Measurements from ENCODE around the gene TUBA3C.

TUBA3C gene

DNA sequence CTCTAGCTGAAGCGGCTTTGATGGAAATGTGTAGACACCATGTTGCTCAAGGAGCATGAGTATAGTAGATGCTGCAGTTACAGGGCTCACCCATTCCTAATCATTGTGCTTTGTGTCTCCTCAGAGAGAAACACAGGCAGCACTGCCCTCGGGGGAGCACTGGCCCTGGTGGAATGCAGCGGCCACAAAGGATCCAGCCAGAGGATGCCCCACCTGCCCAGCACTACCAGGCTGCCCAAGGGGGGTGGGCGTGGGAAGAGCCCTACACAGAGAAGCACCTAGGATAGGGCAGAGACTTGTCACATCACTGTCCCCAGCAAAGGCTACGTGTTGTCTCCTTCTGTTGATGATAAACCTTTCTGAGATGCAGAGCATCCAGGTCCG, 9.0 kb downstream of the TUBA3C start:
- in situ Hi-C loops (cut with HindIII; ENCODE audit: low sequenced_read_pairs) = no loop called here
- TF ChIP-seq, protein P1, sequence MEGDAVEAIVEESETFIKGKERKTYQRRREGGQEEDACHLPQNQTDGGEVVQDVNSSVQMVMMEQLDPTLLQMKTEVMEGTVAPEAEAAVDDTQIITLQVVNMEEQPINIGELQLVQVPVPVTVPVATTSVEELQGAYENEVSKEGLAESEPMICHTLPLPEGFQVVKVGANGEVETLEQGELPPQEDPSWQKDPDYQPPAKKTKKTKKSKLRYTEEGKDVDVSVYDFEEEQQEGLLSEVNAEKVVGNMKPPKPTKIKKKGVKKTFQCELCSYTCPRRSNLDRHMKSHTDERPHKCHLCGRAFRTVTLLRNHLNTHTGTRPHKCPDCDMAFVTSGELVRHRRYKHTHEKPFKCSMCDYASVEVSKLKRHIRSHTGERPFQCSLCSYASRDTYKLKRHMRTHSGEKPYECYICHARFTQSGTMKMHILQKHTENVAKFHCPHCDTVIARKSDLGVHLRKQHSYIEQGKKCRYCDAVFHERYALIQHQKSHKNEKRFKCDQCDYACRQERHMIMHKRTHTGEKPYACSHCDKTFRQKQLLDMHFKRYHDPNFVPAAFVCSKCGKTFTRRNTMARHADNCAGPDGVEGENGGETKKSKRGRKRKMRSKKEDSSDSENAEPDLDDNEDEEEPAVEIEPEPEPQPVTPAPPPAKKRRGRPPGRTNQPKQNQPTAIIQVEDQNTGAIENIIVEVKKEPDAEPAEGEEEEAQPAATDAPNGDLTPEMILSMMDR (IDR thresholded peaks at IDR 0.05; ENCODE audit: low read depth, low read length, missing control alignments) = no peak
- DNase-seq (ENCODE audit: low read depth) = no peak
- no peak overlapping the region for H3K4me3 ChIP-seq (ENCODE audit: low read depth, low read length)

DNA sequence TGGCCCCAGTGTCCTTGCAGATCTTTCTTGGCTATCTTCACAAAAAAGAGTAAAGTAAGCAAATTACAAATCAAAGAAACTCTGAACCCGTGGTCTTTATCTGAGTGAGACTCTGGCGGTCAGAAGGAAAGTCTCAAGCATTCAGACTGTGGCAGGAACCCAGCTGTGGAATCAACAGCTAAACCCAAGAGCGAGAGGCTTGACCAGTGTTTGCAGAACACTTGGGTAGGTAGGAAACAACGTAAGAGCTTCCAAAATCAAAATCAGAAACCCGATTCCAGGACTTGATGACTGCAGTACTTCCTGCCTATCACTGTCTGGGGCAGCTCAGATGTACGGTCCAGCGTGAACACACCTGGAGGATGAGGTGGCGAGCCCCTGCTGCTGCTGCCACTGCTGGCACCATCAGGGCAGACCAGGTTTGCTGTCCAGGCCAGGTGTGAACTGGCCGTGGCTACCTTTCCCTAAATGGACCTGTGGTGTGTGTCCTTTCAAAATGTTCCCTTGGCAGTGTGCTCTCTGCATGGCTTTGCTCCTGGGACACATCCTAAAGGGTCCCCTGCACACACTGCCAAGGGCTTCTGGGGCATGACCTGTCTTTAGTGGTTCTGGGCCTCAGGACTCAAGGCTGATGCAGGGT, 9.5 kb downstream of the TUBA3C start:
- TF ChIP-seq, protein P1 (IDR thresholded peaks at IDR 0.05; ENCODE audit: low read depth, low read length, missing control alignments) = no peak
- H3K4me3 ChIP-seq (ENCODE audit: low read depth, low read length) = no peak overlapping the region
- in situ Hi-C loops (cut with HindIII; ENCODE audit: low sequenced_read_pairs) = no loop called here
- DNase-seq (ENCODE audit: low read depth) = no peak

DNA sequence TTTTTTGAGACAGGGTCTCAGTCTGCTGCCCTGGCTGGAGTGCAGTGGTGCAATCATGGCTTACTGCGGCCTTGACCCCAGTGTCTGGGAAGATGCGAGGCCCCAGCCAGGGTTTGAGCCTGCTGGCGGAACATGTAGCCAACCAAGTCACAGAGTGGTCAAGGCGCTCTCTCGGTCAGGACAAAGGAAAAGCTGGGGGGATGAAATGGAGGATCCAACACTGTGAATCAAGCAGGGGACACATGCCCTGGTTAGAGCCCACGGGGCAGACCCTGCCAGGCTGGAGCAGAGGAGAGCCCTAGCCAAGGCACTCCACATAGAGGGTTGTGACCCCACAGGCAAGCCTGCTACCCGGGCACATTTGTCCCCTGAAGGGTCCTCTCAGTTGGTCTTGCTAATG, 10.1 kb downstream of the TUBA3C start:
- no peak overlapping the region for H3K4me3 ChIP-seq (ENCODE audit: low read depth, low read length)
- in situ Hi-C loops (cut with HindIII; ENCODE audit: low sequenced_read_pairs) = no loop called here
- no peak for DNase-seq (ENCODE audit: low read depth)
- TF ChIP-seq, protein P1 (IDR thresholded peaks at IDR 0.05; ENCODE audit: low read depth, low read length, missing control alignments) = no peak

DNA sequence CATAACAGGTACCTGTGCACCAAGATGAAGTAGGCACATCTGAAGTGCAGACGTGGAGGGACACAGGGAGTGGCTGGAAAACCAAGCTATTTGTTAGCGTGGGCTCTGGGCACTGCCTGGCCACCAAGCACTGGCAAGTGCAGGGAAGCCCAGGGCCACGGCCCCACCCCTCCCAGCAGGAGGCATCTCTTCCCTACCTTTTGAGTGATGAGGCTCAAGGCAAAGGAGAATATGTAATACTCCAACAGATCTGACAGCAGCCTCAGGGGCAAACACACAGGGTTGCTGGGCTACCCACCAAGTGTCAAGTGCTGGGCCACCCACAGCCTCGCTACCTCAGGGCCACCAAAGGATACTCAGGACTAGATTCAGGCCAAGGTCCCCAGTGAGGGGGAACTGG, 11.6 kb downstream of the TUBA3C start:
- H3K4me3 ChIP-seq (ENCODE audit: low read depth, low read length) = no peak overlapping the region
- no peak for DNase-seq (ENCODE audit: low read depth)
- in situ Hi-C loops (cut with HindIII; ENCODE audit: low sequenced_read_pairs) = no loop called here
- TF ChIP-seq, protein P1 (IDR thresholded peaks at IDR 0.05; ENCODE audit: low read depth, low read length, missing control alignments) = no peak

DNA sequence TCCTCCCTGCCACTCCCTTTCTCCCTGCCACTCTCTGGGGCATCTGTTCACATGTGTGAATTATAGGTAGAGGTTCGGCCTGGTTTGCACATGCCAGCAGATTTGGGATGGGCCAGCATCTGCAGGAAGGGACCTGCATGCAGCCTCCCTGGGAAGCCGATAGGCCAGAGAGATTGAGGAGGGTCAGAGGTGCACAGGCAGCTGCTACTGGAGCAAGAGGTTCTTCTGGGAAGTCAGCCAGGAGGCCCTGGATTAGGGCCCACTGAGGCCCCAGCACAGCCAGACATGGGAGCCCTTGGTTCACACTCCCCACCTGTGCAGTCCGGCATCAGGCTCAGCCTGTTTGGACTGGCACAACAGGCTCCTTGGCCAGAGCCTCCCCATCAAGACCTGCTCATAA, 12.1 kb downstream of the TUBA3C start:
- in situ Hi-C loops (cut with HindIII; ENCODE audit: low sequenced_read_pairs) = no loop called here
- H3K4me3 ChIP-seq (ENCODE audit: low read depth, low read length) = no peak overlapping the region
- DNase-seq (ENCODE audit: low read depth) = no peak
- TF ChIP-seq, protein P1 (IDR thresholded peaks at IDR 0.05; ENCODE audit: low read depth, low read length, missing control alignments) = no peak

DNA sequence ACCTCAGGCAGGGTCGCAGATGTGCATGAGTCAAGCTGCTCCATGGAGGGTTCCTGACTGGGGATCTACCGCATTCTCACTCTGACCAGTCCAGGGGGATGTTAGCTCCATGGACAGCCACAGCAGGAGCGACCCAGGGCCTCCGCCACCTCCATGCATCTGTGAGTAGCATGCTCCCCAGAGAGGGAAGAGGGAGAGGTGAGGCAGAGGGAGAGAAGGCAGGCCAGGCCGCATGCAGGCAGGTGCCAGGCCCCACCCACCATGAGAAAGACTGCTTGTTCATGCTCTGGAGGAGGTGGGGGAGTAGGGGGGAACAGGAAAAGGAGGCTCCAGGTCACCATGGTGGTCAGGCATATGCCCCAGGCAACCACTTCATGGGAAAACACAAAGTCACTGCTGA, 20.3 kb downstream of the TUBA3C start:
- TF ChIP-seq, protein P1 (IDR thresholded peaks at IDR 0.05; ENCODE audit: low read depth, low read length, missing control alignments) = no peak
- in situ Hi-C loops (cut with HindIII; ENCODE audit: low sequenced_read_pairs) = no loop called here
- DNase-seq (ENCODE audit: low read depth) = no peak
- H3K4me3 ChIP-seq (ENCODE audit: low read depth, low read length) = no peak overlapping the region
